Right hindlimb (tissue), 1 donor: Measurements from ENCODE around the gene CTSC.

Experiments used
- DNase-seq: peaks from one replicate; pipeline ENCODE4 v3.0.0-alpha.2; 2018

The CTSC gene

GRCh38 chr11:88315015-88315414, 22.5 kb downstream of the CTSC start:
- DNase-seq: no peak

DNA sequence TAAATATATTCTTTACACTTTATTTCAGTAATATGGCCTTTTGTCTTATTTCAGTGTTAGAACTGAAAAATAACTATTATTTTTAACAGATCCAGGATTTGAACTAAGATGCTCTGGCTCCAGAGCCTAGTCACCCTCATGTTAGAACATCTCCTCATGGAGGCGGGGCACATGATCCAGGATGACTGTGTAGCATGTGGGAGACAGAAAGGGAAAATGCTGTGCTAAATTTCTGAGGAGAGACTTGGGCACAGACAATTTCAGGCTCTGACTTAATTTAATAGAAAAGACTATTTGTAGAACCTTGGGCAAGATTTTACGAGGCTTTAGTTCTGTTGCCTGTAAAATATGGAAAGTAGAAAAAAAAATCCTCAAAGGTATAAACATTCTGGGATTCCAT, 24.1 kb downstream of the CTSC start:
- no peak for DNase-seq

DNA sequence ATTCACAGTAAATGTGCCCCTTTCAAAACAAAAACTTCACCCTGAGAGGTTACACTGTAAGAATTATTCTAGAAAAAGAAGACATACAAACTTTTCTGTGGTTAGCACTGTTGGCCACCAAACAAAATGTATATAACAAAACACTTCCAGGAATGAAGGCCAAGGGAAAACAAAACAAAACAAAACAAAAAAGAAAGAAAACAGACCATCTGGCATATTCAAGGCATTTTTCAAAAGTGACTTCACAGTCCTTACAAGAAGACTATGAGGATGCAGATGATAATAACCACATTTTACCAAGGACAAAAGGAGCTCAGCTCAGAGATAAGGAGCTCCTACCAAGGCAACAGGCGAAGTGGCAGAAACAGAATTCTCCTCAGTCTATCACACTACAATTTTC, 24.9 kb downstream of the CTSC start:
- no peak for DNase-seq

DNA sequence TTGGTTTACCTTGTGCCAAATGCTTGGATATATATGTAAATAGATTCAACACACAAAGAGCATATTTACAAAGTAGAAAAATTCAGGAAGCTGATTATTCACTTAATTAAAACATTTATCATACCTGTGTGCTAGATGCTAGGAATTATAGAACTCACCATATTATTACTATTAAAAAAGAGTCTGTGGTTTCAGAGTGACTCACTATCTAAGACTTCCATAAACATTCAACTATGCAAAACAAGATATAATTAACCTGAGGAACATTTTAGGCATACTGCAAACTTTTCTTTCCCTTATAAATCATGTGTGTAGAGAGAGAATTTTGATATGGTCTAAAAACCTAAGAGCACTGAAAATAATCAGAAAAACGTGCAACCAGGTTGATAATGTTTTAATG, 27.3 kb downstream of the CTSC start:
- DNase-seq: no peak

DNA sequence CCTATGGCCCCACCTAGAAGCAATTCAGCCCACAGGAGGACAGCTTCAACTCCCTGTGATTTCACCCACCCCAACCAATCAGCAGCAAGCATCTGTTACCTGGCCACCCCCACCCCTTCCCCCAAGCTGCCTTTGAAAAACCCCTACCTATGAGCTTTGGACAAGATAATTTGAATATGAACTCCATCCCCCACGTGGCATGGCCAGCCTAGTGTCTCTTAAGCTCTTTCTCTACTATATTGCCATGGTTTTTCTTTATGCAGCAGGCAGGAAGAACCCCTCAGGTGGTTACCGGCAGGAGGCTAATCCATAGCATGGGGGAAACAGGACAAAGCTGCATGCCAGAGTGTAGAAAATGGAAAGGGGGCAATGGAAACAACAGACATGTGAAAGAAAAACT, 29.0 kb downstream of the CTSC start:
- no peak for DNase-seq

- no peak for DNase-seq
These were observed 29.6 kb downstream of the CTSC start for GRCh38 chr11:88307749-88308425.

DNA sequence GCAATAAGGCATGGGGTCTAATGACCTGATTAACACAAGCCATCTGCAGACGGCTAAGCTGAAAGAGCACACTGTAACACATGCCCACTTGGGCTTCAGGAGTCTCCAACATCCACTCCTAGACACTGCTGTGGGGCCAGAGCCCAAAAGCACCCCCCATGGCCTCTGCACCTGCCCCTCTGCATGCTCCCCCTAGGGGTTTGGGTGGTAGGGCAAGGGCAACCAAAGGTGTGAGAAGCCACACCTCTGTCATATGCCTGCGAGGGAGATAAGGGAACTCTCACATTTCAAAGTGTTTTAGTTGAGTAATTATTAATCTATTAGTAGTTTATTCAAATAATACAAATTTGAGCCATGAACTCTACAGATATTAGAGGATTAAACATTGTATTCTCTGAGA, 30.8 kb downstream of the CTSC start:
- no peak for DNase-seq

DNA sequence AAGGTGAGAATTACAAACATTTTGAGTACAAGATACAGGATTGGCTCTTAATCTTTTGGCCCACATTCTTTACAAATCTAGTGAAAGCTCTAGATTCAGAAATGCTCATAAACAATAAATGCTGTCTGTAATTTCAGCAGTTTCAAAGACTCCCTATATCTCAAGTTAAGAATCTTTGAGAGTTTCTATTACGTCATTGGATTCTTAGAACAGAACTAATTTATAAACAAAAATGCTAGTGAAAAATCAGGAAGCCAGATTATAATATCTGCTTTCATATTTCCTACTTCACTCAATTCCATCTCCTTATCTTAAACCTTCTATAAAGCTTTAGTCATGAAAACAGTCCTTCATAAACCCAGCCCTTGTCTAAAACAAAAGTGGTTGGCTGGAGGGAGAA, 32.1 kb downstream of the CTSC start:
- no peak for DNase-seq

GRCh38 chr11:88304352-88304751, 33.2 kb downstream of the CTSC start:
- no peak for DNase-seq

GRCh38 chr11:88303037-88303436, 34.5 kb downstream of the CTSC start:
- DNase-seq: no peak

GRCh38 chr11:88301488-88302140, 35.9 kb downstream of the CTSC start:
- DNase-seq: no peak

- no peak for DNase-seq
These were observed 36.5 kb downstream of the CTSC start for GRCh38 chr11:88300888-88301487.

- DNase-seq: no peak
These were observed 39.7 kb downstream of the CTSC start for GRCh38 chr11:88297863-88298262.

DNA sequence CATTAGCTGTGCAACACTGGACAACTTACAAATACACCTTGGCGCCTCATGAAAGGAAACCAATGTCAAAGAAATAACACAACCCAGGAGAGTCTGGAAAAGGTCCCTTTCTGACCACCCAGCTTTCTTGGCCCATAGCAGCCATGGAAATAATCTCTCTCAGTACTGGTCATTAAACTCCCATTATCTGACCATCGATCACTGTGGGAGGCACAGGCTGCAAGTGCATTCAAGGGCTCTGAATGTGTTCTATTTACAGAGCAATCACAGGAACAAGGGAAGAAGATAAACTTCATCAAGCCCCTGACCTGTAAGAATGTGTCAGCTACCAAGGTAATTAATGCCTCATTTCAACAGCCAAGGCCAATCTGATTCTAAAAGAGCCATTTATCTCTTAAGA, 40.1 kb downstream of the CTSC start:
- no peak for DNase-seq

GRCh38 chr11:88295028-88295427, 42.5 kb downstream of the CTSC start:
- no peak for DNase-seq

DNA sequence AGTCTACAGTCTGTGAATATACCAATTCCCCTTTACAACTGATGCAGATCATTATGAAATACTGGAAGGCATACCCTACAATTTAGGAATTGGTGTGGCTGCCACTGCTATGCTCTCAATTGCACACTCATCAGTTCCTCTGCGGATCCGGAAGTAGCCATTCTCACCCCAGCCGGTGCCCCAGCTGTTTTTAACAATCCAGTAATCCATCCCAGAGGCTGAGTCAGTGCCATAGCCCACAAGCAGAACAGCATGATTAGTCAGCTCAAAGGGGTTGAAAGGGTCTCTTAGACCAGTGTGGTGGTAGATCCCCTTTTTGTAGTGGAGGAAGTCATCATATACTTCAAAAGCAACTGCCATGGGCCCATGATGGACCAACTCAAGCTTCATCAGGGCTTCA, 43.6 kb downstream of the CTSC start:
- peak; percentile 29 for DNase-seq

- DNase-seq: peak; percentile 42
These were observed 45.2 kb downstream of the CTSC start for GRCh38 chr11:88292171-88292843.

- DNase-seq: no peak
These were observed 49.0 kb downstream of the CTSC start for GRCh38 chr11:88288560-88288959.

DNA sequence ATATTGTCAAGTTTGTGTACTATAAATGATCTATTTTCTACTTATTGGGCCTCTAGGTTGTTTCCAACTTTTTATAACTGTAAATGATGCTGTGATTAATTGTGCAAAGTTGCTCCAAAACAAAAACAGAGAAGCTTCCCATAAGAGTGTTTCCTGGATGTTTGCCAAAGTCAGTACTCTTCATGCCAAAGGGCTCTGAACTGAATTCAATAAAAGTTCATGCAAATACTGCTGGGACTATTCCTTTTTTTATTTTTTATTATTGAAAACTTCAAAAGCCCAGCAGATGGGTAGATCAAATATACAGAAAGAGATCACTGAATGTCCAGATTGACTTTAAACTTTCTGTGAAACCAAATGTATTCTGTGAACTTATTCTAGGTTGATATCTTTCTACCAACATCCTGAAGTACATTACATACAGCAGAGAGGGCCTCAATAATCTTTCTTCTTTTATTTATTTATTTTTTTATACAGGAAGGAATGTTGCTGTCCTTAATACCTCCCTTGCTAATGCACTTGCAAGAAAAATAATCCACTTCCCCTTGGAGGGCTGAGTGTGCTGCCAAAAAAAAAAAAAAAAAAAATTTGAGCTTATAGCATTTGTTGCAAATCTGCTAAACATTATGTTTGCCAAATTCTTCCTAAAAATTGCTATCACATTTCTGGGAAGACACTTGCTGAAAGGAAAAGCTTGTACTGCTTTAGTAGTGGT, 53.0 kb downstream of the CTSC start:
- DNase-seq: peak; percentile 47

- no peak for DNase-seq
These were observed 54.6 kb downstream of the CTSC start for GRCh38 chr11:88282747-88283515.

- DNase-seq: no peak
These were observed 56.2 kb downstream of the CTSC start for GRCh38 chr11:88281317-88281712.

DNA sequence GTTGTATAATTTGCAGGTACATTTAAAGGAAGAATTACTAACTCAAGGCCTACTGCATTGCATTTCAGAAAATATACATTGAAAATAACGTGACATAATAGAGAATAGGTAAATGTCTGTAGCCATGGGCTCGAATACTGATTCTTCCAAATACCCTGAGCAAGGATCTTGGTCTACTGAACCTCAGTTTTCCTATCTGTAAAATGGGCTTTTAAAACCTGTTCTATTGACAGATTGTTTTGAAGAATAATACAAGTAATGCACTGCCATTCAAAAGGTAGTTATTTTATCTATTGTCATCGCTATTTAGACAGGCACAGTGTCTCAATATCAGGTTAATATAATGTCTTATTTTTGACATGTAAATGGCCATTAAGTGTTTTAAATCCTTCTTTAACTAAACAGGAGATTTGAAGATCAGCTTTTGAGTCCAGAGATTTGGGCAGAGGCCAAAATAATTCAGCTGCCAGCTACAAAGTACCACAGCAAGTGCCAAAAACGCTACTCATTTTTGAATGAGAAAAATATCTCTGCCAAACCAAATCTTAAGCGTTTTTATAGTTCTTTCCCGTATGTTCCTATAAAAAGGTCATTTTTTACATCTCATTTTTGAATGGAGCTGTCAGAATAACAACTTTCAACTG, 56.7 kb downstream of the CTSC start:
- peak; percentile 36 for DNase-seq
